CD14-positive monocyte (primary cell): ENCODE results near the gene KIF20B. TPM values are rescaled to one million over a fixed set of nuclear protein-coding genes. Genes with fewer than 3 reads are reported as not detected.

Experiments used
- DNase-seq, 3 donors: peaks; one replicate each; pipeline ENCODE4 v3.0.0-alpha.2; 2011 to 2022
- H2AFZ ChIP-seq: 2 replicates; pipeline ENCODE4 v1.6.0; 2012; ENCODE audit warnings: mild to moderate bottlenecking, low read depth, low read length, inconsistent platforms; ENCODE audit not compliant: insufficient read depth, poor library complexity, severe bottlenecking
- H3K27ac ChIP-seq, 2 donors: 1 replicate in 1 of 2; 2 replicates in 1 of 2; pipeline ENCODE4 v1.5.1; 2012 to 2013; ENCODE audit warnings: low read length in 2 of 2, control low read depth in 1 of 2, inconsistent platforms in 1 of 2, low read depth in 1 of 2, mild to moderate bottlenecking in 1 of 2
- H3K27me3 ChIP-seq, 2 donors: one replicate each; pipeline versions ENCODE4 v1.6.0 to v1.6.1; 2011 to 2013; ENCODE audit warnings: low read length in 2 of 2; ENCODE audit not compliant: control insufficient read depth in 2 of 2, insufficient read depth in 2 of 2
- H3K36me3 ChIP-seq, 2 donors: replicated peaks in 1 of 2; 1 replicate in 1 of 2; 2 replicates in 1 of 2; pipeline versions ENCODE4 v1.5.1 to v1.6.1; 2012 to 2013; ENCODE audit warnings: low read length in 2 of 2, control low read depth in 1 of 2, inconsistent platforms in 1 of 2, mild to moderate bottlenecking in 1 of 2; ENCODE audit not compliant: insufficient read depth in 2 of 2, control insufficient read depth in 1 of 2
- H3K4me1 ChIP-seq, 2 donors: 1 replicate in 1 of 2; 2 replicates in 1 of 2; pipeline versions ENCODE4 v1.5.1 to v1.6.1; 2012 to 2013; ENCODE audit warnings: low read length in 2 of 2, control low read depth in 1 of 2, inconsistent platforms in 1 of 2, mild to moderate bottlenecking in 1 of 2, moderate library complexity in 1 of 2; ENCODE audit not compliant: insufficient read depth in 2 of 2, control insufficient read depth in 1 of 2
- H3K4me2 ChIP-seq: replicated peaks from 2 replicates; pipeline ENCODE3; 2012; ENCODE audit warnings: low read length, moderate library complexity, mild to moderate bottlenecking; ENCODE audit not compliant: poor library complexity, severe bottlenecking; ENCODE audit errors: extremely low read depth
- H3K4me3 ChIP-seq, 3 experiments: fragments of 200-600 bp in 1 of 3; sonication (generic) in 1 of 3; replicated peaks in 1 of 3; 1 replicate in 2 of 3; 2 replicates in 1 of 3; pipeline ENCODE4 v1.5.1; 2011 to 2013; ENCODE audit warnings: low read length in 3 of 3, mild to moderate bottlenecking in 3 of 3, control low read depth in 2 of 3, low read depth in 2 of 3, inconsistent platforms in 1 of 3, moderate library complexity in 1 of 3
- H3K79me2 ChIP-seq: 2 replicates; pipeline ENCODE4 v1.6.0; 2012; ENCODE audit warnings: mild to moderate bottlenecking, control low read depth, inconsistent platforms, low read length, moderate library complexity; ENCODE audit not compliant: insufficient read depth
- H3K9ac ChIP-seq: 2 replicates; pipeline ENCODE4 v1.6.0; 2017; ENCODE audit warnings: low read length, mild to moderate bottlenecking; ENCODE audit not compliant: insufficient read depth, poor library complexity, severe bottlenecking
- H3K9me3 ChIP-seq, 2 donors: replicated peaks in 1 of 2; 1 replicate in 1 of 2; 2 replicates in 1 of 2; pipeline versions ENCODE4 v1.5.1 to v1.6.1; 2012 to 2013; ENCODE audit warnings: low read length in 2 of 2, control low read depth in 1 of 2; ENCODE audit not compliant: control insufficient read depth in 1 of 2, insufficient read depth in 1 of 2
- H4K20me1 ChIP-seq: 2 replicates; pipeline ENCODE4 v1.6.0; 2012; ENCODE audit warnings: mild to moderate bottlenecking, low read length, control low read depth, moderate library complexity; ENCODE audit not compliant: insufficient read depth
- H3K27ac Mint-ChIP-seq, 7 donors: one replicate each; pipeline ENCODE4 v1.8.0; 2020; ENCODE audit warnings: mild to moderate bottlenecking in 7 of 7, mixed read lengths in 7 of 7, moderate library complexity in 6 of 7, inconsistent platforms in 2 of 7
- H3K27me3 Mint-ChIP-seq, 3 donors: one replicate each; pipeline ENCODE4 v1.8.0; 2021 to 2022; ENCODE audit warnings: low read depth in 3 of 3, mild to moderate bottlenecking in 3 of 3, mixed read lengths in 3 of 3, moderate library complexity in 3 of 3, inconsistent platforms in 1 of 3
- H3K36me3 Mint-ChIP-seq, 2 donors: one replicate each; pipeline ENCODE4 v1.8.0; 2020; ENCODE audit warnings: mixed read lengths in 2 of 2, inconsistent platforms in 1 of 2, mild to moderate bottlenecking in 1 of 2
- H3K4me1 Mint-ChIP-seq: one replicate; pipeline ENCODE4 v1.8.0; 2020; ENCODE audit warnings: mild to moderate bottlenecking, mixed read lengths
- H3K4me3 Mint-ChIP-seq, 2 donors: one replicate each; pipeline ENCODE4 v1.8.0; 2020; ENCODE audit warnings: mild to moderate bottlenecking in 2 of 2, mixed read lengths in 2 of 2, moderate library complexity in 1 of 2
- H3K9me3 Mint-ChIP-seq, 7 donors: one replicate each; pipeline ENCODE4 v1.8.0; 2020 to 2022; ENCODE audit warnings: mixed read lengths in 7 of 7, mild to moderate bottlenecking in 6 of 7, moderate library complexity in 6 of 7, inconsistent platforms in 2 of 7
- CTCF ChIP-seq: fragments of 200-600 bp; IDR thresholded peaks from one replicate; pipeline ENCODE4 v1.8.0; 2022; ENCODE audit warnings: antibody characterized with exemption, mild to moderate bottlenecking
- whole genome bisulfite sequencing: methylation state at CpG from one replicate; pipeline ENCODE4 v1.1.5; 2013; ENCODE audit warnings: missing lambda C conversion rate; ENCODE audit not compliant: insufficient coverage; 5-methylcytosine and 5-hydroxymethylcytosine counted together
- intact Hi-C, 2 donors: fragments of 100-400 bp; cut with micrococcal nuclease; formaldehyde crosslinking; loops; one replicate each; pipeline versions ENCODE4 v1.15.0 to v1.15.1; 2023
- polyA plus RNA-seq, 3 donors: library from polyadenylated mRNA; depleted of rRNA in 1 of 3; unstranded in 2 of 3; stranded (reverse) in 1 of 3; fragments of 300-500 nt in 2 of 3; fragments of >200 nt in 1 of 3; fragmentation: Illumina TruSeq in 2 of 3; gene quantifications; 1 replicate in 2 of 3; 2 replicates in 1 of 3; pipeline ENCODE4 v1.2.3, GENCODE V29; 2012 to 2021

Gene KIF20B
- polyA plus RNA-seq, 3 donors = 0.44 to 3.9 (median 1.5) TPM

- no peak for DNase-seq
- Histone ChIP-seq H3K4me3 (no peak overlapping the region), H3K4me1 (no peaks in the 10 kb centered on the region), H2AFZ (no peak overlapping the region), H3K79me2 (no peaks in the 10 kb centered on the region), H3K27ac (no peak overlapping the region), H3K27me3 (no peaks in the 10 kb centered on the region), H3K36me3 (no peaks in the 10 kb centered on the region), H4K20me1 (no peaks in the 10 kb centered on the region), H3K9ac (no peak overlapping the region), H3K9me3 (no peaks in the 10 kb centered on the region), H3K4me2 (no peak overlapping the region)
- Mint-ChIP-seq H3K4me3 (no peak overlapping the region), H3K36me3 (no peaks in the 10 kb centered on the region), H3K27ac (no peak overlapping the region), H3K27me3 (peaks cover 0 to 4% (median 0%) of the 10 kb centered on the region in 3 donors), H3K4me1 (no peaks in the 10 kb centered on the region), H3K9me3 (no peaks in the 10 kb centered on the region)
- intact Hi-C loops = no loop called here
- TF ChIP-seq CTCF = no peak
- WGBS = 90% methylated on average over 2 of the region's 2 CpGs
Measured at GRCh38 chr10:89662596-89662995, 38.8 kb upstream of the KIF20B start.

- no peaks in the 10 kb centered on the region for H3K36me3 ChIP-seq
- intact Hi-C loops = no loop called here
- no peaks in the 10 kb centered on the region for H3K9me3 ChIP-seq
- no peak overlapping the region for H2AFZ ChIP-seq
- H3K27me3 ChIP-seq = no peaks in the 10 kb centered on the region
- Mint-ChIP-seq H3K27me3 (peaks cover 0 to 4% (median 0%) of the 10 kb centered on the region in 3 donors), H3K27ac (no peak overlapping the region), H3K36me3 (no peaks in the 10 kb centered on the region), H3K9me3 (no peaks in the 10 kb centered on the region), H3K4me3 (no peak overlapping the region), H3K4me1 (no peaks in the 10 kb centered on the region)
- 81% methylated on average over 2 of the region's 3 CpGs for WGBS
- no peak for DNase-seq
- no peak overlapping the region for H3K9ac ChIP-seq
- no peak for TF ChIP-seq CTCF
- H3K4me2 ChIP-seq = no peak overlapping the region
- no peaks in the 10 kb centered on the region for H4K20me1 ChIP-seq
- H3K27ac ChIP-seq = no peak overlapping the region
- H3K79me2 ChIP-seq = no peaks in the 10 kb centered on the region
- no peak overlapping the region for H3K4me3 ChIP-seq
- no peaks in the 10 kb centered on the region for H3K4me1 ChIP-seq
Measured at GRCh38 chr10:89663144-89663543, 38.2 kb upstream of the KIF20B start.
